ENCODE measurements around the gene GADD45G. TPM values are rescaled to one million over a fixed set of nuclear protein-coding genes. Genes with fewer than 3 reads are reported as not detected.

GADD45G gene
- total RNA-seq, 1 experiment from 2014 or later, result 7.7 TPM

DNA sequence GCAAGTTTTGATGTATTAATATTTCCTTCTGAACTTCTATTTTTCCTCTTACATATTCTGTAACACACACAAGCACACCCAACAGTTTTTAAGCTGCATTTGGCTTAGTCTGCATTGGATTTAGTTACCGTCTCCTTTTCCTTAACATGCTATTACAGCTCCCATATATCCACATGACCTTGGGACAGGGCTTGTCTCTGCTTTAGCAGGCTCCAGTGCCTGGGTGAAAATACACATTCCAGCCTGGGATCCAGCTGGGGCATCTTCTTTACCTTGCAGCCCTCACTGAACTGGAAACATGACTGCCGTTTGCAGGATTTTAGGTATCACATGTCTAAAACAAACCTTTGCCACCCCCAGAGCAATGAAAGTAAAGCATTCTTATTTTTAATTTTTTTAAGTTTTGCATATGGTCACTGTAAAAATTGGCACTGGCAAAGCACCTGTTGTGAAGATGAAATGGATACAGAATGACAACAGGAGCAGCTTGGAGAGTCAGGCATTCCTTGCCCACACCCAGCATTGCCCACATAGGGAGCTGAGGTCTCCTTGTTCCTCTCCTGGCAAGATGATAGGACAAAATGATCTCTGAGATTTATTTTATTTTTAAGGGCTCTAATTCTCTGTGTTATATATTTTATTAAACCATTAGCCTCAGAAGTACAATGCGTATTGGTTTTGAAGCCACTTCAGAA, 4.0 kb downstream of the GADD45G start:
- H3K27me3 ChIP-seq (ENCODE audit: insufficient read depth, low read length), result no peaks in the 10 kb centered on the region
- H2BK12ac ChIP-seq (ENCODE audit: insufficient read length, low read depth, low read length), result no peak overlapping the region
- H3K4me2 ChIP-seq (ENCODE audit: insufficient read depth, insufficient read length, low read length), result no peak overlapping the region
- peak overlapping the region in 1 of 3 experiments; percentile 7; a peak in 1 of 7 replicates for H3K27ac Mint-ChIP-seq
- DNase-seq, result peak; percentile 15
- H3T11ph ChIP-seq (ENCODE audit: low read length), result no peak overlapping the region
- no peak overlapping the region for H2AFZ ChIP-seq (ENCODE audit: low read length)
- peaks cover 2% of the 10 kb centered on the region; the same call in 1 of the 2 replicates for H3K79me2 ChIP-seq (ENCODE audit: insufficient read depth, low read length)
- H3K4me1 Mint-ChIP-seq, result peaks cover 48 to 55% of the 10 kb centered on the region in 2 experiments
- no peak overlapping the region; a peak in 1 of 5 replicates for H3K4me3 Mint-ChIP-seq
- peaks cover 4 to 42% (median 16%) of the 10 kb centered on the region in 3 experiments; a peak in 6 of 7 replicates for H3K36me3 Mint-ChIP-seq (ENCODE audit: insufficient read depth in 1 of 3, low read depth in 3 of 3)
- no peak overlapping the region for H4K8ac ChIP-seq (replicated peaks; ENCODE audit: insufficient read length, low read depth, low read length)
- TF ChIP-seq CTCF (conservative IDR thresholded peaks at IDR 0.05), result no peak
- no peak overlapping the region for H2BK5ac ChIP-seq (ENCODE audit: insufficient read length, low read length)
- no peak overlapping the region for H3K14ac ChIP-seq (ENCODE audit: insufficient read depth, low read length)
- no peak overlapping the region for H3K9ac ChIP-seq (ENCODE audit: extremely low read depth, insufficient read length, low read length)
- H3K56ac ChIP-seq (ENCODE audit: insufficient read length, low read depth, low read length), result no peak overlapping the region
- peaks cover 52% of the 10 kb centered on the region for H3K27me3 Mint-ChIP-seq (ENCODE audit: low read depth)
- H2BK20ac ChIP-seq (ENCODE audit: low read depth, low read length, poor library complexity, severe bottlenecking), result no peak overlapping the region
- no peak overlapping the region for H3K27ac ChIP-seq (ENCODE audit: insufficient read length, low read depth, low read length)
- H3K18ac ChIP-seq (ENCODE audit: insufficient read length, low read depth, low read length), result no peak overlapping the region
- H3K23ac ChIP-seq (ENCODE audit: insufficient read length, low read depth, low read length), result no peak overlapping the region
- no peaks in the 10 kb centered on the region for H4K20me1 ChIP-seq (ENCODE audit: control insufficient read depth, insufficient read depth, insufficient read length)
- no CpG with 5 or more reads among the region's 3 CpGs for WGBS (ENCODE audit: extremely low coverage, insufficient read length, low lambda C conversion rate)
- H3K4me1 ChIP-seq (ENCODE audit: insufficient read depth, low read length), result no peaks in the 10 kb centered on the region; the same call in 1 of the 2 replicates
- no peak overlapping the region for H4K5ac ChIP-seq (ENCODE audit: insufficient read length, low read depth, low read length)
- no peaks in the 10 kb centered on the region for H3K9me3 ChIP-seq (ENCODE audit: control insufficient read depth, low read depth, low read length)
- peaks cover 2 to 16% of the 10 kb centered on the region in 2 experiments for H3K9me3 Mint-ChIP-seq
- H3K4ac ChIP-seq (ENCODE audit: low read depth, low read length), result no peak overlapping the region
- no peak overlapping the region for H2BK15ac ChIP-seq (ENCODE audit: low read depth, low read length)
- no peak overlapping the region for H2BK120ac ChIP-seq (ENCODE audit: low read depth, low read length, poor library complexity, severe bottlenecking)
- no peaks in the 10 kb centered on the region for H3K79me1 ChIP-seq (ENCODE audit: insufficient read depth, low read depth, low read length, poor library complexity, severe bottlenecking)
- no peak overlapping the region for H2AK5ac ChIP-seq (ENCODE audit: insufficient read length, low read length)
- H3K23me2 ChIP-seq (ENCODE audit: insufficient read length, low read depth, low read length, poor library complexity, severe bottlenecking), result peaks cover 17% of the 10 kb centered on the region
- H4K91ac ChIP-seq (ENCODE audit: insufficient read length, low read depth, low read length), result no peak overlapping the region
